Fibroblast of the aortic adventitia (primary cell): ENCODE data around the gene ESRP2. TPM values are rescaled to one million over a fixed set of nuclear protein-coding genes. Genes with fewer than 3 reads are reported as not detected.

ENCODE experiments used
- DNase-seq: peaks from one replicate; pipeline ENCODE4 v3.0.0-alpha.2; 2010; ENCODE audit warnings: low read depth
- H3K4me3 ChIP-seq: 2 replicates; pipeline ENCODE4 v1.5.1; 2011; ENCODE audit warnings: low read depth, mild to moderate bottlenecking, control low read depth, low read length, moderate library complexity
- small RNA-seq: library from RNA; depleted of rRNA; stranded (forward); fragments of <200 nt; gene quantifications from one replicate; pipeline ENCODE3, GENCODE V24; 2012
- total RNA-seq: library from RNA; depleted of rRNA; stranded (reverse); fragments of >200 nt; gene quantifications from 2 replicates; pipeline ENCODE4 v1.2.3, GENCODE V29; 2012; ENCODE audit warnings: low replicate concordance
- TF ChIP-seq, protein P1 (sequence below): IDR thresholded peaks from 2 replicates; pipeline ENCODE4 v1.5.1; 2011; ENCODE audit warnings: mild to moderate bottlenecking, low read length, control low read depth, inconsistent platforms; ENCODE audit not compliant: insufficient read depth

The ESRP2 gene
- total RNA-seq, 1 donor: 0.18 TPM

DNA sequence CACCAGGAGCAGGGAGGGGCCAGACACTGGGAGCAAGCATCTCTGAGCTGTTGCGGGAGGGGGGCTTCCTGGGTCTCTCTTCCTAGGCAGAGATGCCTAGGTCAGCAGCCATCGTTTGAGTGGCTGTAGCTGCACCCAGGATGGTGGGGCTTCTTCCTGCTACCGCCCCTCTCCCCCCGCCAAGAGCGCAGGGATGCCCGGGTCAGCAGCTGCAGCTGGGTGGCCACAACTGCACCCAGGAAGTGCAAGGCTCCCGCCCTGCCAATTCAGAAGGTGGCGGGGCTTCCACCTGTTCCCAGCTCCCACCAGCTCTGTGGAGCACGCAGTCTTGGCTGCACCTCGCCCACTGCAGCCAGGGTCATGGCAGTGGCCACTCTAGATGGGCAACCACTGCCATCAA, 47.8 kb downstream of the ESRP2 start:
- H3K4me3 ChIP-seq: no peak overlapping the region
- TF ChIP-seq, protein P1, sequence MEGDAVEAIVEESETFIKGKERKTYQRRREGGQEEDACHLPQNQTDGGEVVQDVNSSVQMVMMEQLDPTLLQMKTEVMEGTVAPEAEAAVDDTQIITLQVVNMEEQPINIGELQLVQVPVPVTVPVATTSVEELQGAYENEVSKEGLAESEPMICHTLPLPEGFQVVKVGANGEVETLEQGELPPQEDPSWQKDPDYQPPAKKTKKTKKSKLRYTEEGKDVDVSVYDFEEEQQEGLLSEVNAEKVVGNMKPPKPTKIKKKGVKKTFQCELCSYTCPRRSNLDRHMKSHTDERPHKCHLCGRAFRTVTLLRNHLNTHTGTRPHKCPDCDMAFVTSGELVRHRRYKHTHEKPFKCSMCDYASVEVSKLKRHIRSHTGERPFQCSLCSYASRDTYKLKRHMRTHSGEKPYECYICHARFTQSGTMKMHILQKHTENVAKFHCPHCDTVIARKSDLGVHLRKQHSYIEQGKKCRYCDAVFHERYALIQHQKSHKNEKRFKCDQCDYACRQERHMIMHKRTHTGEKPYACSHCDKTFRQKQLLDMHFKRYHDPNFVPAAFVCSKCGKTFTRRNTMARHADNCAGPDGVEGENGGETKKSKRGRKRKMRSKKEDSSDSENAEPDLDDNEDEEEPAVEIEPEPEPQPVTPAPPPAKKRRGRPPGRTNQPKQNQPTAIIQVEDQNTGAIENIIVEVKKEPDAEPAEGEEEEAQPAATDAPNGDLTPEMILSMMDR: no peak
- no peak for DNase-seq

DNA sequence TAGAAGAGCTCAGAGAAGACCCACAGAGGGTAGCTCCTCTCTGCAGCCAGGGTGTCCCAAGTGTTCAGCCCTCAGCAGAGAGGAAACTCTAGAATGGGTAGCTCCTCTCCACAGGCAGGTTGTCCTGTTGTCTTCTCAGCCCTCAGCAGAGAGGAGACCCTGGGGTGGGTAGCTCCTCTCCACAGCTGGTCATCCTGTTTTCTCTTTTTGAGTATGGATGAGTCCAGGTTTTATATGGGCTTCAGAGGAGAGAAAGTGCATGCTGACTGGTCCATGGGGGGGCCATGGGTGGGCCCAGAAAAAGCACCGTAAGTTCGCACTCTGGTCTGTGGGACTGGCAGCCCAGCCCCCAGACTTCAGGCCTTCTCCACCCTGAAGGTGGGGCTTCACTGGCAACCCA, 48.4 kb downstream of the ESRP2 start:
- DNase-seq: no peak
- H3K4me3 ChIP-seq: no peak overlapping the region
- TF ChIP-seq, protein P1: no peak

GRCh38 chr16:68186877-68187276, 49.0 kb downstream of the ESRP2 start:
- H3K4me3 ChIP-seq: no peak overlapping the region
- TF ChIP-seq, protein P1: no peak
- no peak for DNase-seq

GRCh38 chr16:68183046-68183445, 52.9 kb downstream of the ESRP2 start:
- TF ChIP-seq, protein P1: no peak
- DNase-seq: no peak
- no peak overlapping the region for H3K4me3 ChIP-seq

DNA sequence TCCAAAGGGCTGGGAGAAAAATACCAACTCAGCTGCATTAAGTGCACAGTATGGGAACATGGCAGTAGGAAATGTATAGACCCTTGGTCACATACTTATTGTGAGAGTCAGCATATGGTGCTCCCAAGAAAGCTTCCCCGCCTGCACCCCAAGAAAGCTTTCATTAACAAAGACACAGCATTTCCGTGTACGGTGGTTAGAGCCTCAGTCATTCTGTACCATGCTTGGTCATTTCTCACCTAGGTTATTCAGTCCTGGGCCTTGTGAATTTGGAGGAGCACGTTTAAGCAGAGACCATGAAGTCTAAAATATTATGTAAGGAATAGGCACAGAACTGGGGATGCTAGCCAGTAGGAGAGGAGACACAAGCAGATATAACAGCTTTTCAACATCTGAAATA, 56.1 kb downstream of the ESRP2 start:
- H3K4me3 ChIP-seq: no peak overlapping the region
- TF ChIP-seq, protein P1: no peak
- no peak for DNase-seq

DNA sequence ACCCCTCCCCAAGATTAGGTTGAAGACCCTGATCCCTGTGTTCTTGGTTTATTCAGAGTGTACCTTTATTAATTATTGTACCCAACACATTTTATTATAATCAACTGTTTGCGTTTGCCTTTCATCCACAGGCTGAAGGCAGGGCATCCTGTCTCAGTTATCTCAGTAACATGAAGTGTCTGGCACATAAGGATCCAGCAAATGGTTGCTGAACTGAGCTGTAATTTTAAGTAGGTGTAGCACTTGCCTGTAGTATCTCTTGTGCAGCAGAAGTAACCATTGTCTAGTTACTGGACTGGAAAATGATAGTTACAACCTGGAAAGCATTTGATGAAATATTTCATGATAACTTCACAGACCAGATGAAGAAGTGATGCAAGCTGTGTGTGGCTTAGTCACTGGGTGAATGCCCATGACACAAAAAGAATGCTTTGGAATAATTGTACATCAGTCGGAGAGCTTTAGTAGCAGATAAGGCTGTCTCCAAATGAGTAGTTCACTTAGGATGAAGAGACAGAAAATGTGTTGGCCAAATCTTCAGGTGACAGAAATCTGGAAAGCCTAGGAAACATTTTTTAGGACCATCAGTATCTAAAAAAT, 56.6 kb downstream of the ESRP2 start:
- DNase-seq: peak; percentile 62
- TF ChIP-seq, protein P1: no peak
- no peak overlapping the region for H3K4me3 ChIP-seq

Small RNA genes lying within 50 kb of the gene (small RNA-seq; reads per million reads assigned to genes)
- not detected for gene RF00554
- gene RNU6-1262P: not detected

Other genes starting within 250 kb of the ESRP2 start
- gene DPEP2, start 236.6 kb downstream of the ESRP2 start, total RNA-seq: not detected in 2 replicates
- gene DPEP2NB, start 220.2 kb downstream of the ESRP2 start, total RNA-seq: not detected in 2 replicates
- gene DDX28, start 212.9 kb downstream of the ESRP2 start, total RNA-seq: 5.6 and 9.9 TPM in 2 replicates
- gene DUS2, start 212.8 kb downstream of the ESRP2 start, total RNA-seq: 12.9 and 14.6 TPM in 2 replicates
- 17.7 and 36.3 TPM in 2 replicates for gene NFATC3, start 150.8 kb downstream of the ESRP2 start, total RNA-seq
- gene PLA2G15, start 9.2 kb upstream of the ESRP2 start, total RNA-seq: 21.7 and 21.8 TPM in 2 replicates
- 4.8 and 15.2 TPM in 2 replicates for gene SLC7A6, start 28.4 kb upstream of the ESRP2 start, total RNA-seq
- gene SLC7A6OS, start 74.8 kb upstream of the ESRP2 start, total RNA-seq: 11.5 and 12.1 TPM in 2 replicates
- gene PRMT7, start 74.9 kb upstream of the ESRP2 start, total RNA-seq: 36.9 and 42.1 TPM in 2 replicates
- not detected in 2 replicates for gene SMPD3, start 212.4 kb upstream of the ESRP2 start, total RNA-seq